Measurements from ENCODE around the gene ETFDH. TPM values are rescaled to one million over a fixed set of nuclear protein-coding genes. Genes with fewer than 3 reads are reported as not detected.

The ETFDH gene
- total and polyA plus RNA-seq, 10 of the 15 experiments (the other 5 are each of a cell fraction or from before 2014, with no cell fraction given) = 10.9 to 30.4 (median 20.6) TPM

DNA sequence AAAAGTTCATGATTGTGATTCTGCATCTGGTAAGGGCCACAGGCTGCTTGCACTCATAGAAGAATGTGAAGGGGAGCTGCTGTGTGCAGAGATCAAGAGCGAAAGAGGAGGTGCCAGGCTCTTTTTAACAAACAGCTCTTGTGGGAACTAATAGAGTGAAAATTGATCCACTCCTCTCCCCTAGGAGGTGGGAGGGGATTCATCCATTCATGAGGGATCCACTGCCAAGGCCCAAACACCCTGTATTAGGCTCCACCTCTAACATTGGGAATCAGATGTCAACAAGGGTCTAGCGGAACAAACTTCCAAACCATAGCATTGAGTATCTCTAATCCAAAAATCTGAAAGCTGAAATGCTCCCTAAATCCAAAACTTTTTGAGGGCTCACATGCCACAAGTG, 67.5 kb downstream of the ETFDH start:
- DNase-seq (ENCODE audit: low read depth, low spot score) = no peak
- no peaks in the 10 kb centered on the region for H3K79me2 ChIP-seq (ENCODE audit: control insufficient read depth, insufficient read depth, low read length)
- TF ChIP-seq ZNF622 (IDR thresholded peaks at IDR 0.05) = no peak
- no peak for TF ChIP-seq MEF2B (IDR thresholded peaks at IDR 0.05; ENCODE audit: partially characterized antibody, poor library complexity, severe bottlenecking)
- TF ChIP-seq, protein P1, sequence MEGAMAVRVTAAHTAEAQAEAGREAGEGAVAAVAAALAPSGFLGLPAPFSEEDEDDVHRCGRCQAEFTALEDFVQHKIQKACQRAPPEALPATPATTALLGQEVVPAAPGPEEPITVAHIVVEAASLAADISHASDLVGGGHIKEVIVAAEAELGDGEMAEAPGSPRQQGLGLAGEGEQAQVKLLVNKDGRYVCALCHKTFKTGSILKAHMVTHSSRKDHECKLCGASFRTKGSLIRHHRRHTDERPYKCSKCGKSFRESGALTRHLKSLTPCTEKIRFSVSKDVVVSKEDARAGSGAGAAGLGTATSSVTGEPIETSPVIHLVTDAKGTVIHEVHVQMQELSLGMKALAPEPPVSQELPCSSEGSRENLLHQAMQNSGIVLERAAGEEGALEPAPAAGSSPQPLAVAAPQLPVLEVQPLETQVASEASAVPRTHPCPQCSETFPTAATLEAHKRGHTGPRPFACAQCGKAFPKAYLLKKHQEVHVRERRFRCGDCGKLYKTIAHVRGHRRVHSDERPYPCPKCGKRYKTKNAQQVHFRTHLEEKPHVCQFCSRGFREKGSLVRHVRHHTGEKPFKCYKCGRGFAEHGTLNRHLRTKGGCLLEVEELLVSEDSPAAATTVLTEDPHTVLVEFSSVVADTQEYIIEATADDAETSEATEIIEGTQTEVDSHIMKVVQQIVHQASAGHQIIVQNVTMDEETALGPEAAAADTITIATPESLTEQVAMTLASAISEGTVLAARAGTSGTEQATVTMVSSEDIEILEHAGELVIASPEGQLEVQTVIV (IDR thresholded peaks at IDR 0.05; ENCODE audit: borderline replicate concordance, partially characterized antibody) = no peak
- no peak for TF ChIP-seq KDM1A (IDR thresholded peaks at IDR 0.05; ENCODE audit: borderline replicate concordance)
- no peak for TF ChIP-seq MYB (IDR thresholded peaks at IDR 0.05; ENCODE audit: borderline replicate concordance, low read depth, low read length)
- H3K4me1 ChIP-seq (ENCODE audit: control insufficient read depth, insufficient read depth, low read length) = no peaks in the 10 kb centered on the region
- H3K9me3 ChIP-seq (replicated peaks; ENCODE audit: control insufficient read depth, insufficient read depth, low read length) = no peaks in the 10 kb centered on the region
- RAD21 ChIA-PET (ENCODE audit: unreplicated experiment) = interaction anchor here (1.3 kb wide), 1 partner anchor 277 kb away, joined by 3 read pairs; no protein-coding TSS in a partner anchor
- no peak overlapping the region for H3K27ac ChIP-seq (ENCODE audit: control insufficient read depth, insufficient read depth)
- ATAC-seq = no peak
- WGBS (ENCODE audit: insufficient coverage, insufficient replicate concordance, low lambda C conversion rate, missing lambda C conversion rate) = 78% methylated on average over 2 of the region's 2 CpGs
- no peak overlapping the region for H3K4me2 ChIP-seq (ENCODE audit: control insufficient read depth, insufficient read depth)
- POLR2A ChIA-PET = no interaction called here
- CTCF ChIA-PET = interaction anchor here (0.9 kb wide), 2 partner anchors 35 to 106 kb away, joined by 3 to 4 read pairs; no protein-coding TSS in a partner anchor
- BruUV-seq (replicated peaks) = no TSS peak
- H3K4me3 ChIP-seq = no peak overlapping the region
- no peaks in the 10 kb centered on the region for H3K36me3 ChIP-seq (ENCODE audit: control insufficient read depth in 2 of 2, insufficient read depth in 2 of 2, low read length in 1 of 2)
- no peak overlapping the region for H2AFZ ChIP-seq (ENCODE audit: control insufficient read depth, low read depth, low read length)
- SMC1A ChIA-PET (ENCODE audit: uncharacterized antibody, unreplicated experiment) = interaction anchor here (0.7 kb wide), 1 partner anchor 18 kb away, joined by 3 read pairs; no protein-coding TSS in a partner anchor
- FAIRE-seq = no peak
- in situ Hi-C loops (cut with MboI) = no loop called here
- H3K9ac ChIP-seq (ENCODE audit: control insufficient read depth, insufficient read depth, low read length) = no peak overlapping the region
- H4K20me1 ChIP-seq (ENCODE audit: control insufficient read depth, insufficient read depth) = no peaks in the 10 kb centered on the region
- intact Hi-C loops (cut with micrococcal nuclease; ENCODE audit: unreplicated experiment) = no loop called here
- 0 out of 4 replicates have a peak, but pooled peaks cover 0 to 4% of the 10 kb centered on the region in 2 experiments for H3K27me3 ChIP-seq (replicated peaks in 1 of 2; ENCODE audit: control insufficient read depth in 2 of 2, insufficient read depth in 2 of 2, low read length in 1 of 2)

Measured in GM12878 (cell line).